ENCODE results near the gene SLC22A5. TPM values are rescaled to one million over a fixed set of nuclear protein-coding genes. Genes with fewer than 3 reads are reported as not detected.

The SLC22A5 gene
- total and polyA plus RNA-seq, 2 experiments from 2014 or later, result 14.7 to 20.8 TPM

DNA sequence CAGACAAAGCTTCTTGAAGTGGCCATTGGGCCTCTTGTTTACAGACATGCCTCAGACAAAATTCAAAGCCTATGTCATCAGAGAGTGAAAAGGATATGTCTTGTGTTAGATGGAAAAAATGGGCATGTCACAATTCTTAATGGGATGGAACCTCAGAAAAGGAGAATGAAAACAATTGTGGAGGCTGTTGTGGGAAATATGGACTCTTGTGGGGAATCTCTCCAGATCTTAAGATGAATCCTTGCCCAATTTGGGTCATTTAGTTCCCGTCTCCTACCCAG is 19.5 kb downstream of the SLC22A5 start:
- Histone ChIP-seq H3K4me3 (no peak overlapping the region), H3K79me2 (no peaks in the 10 kb centered on the region), H3K4me1 (ENCODE audit: insufficient read depth) (peaks cover 41% of the 10 kb centered on the region), H3K4me2 (peak overlapping the region; percentile 40), H4K20me1 (ENCODE audit: insufficient read depth, poor library complexity, severe bottlenecking) (no peaks in the 10 kb centered on the region), H3K27ac (peak overlapping the region; percentile 95), H3K27me3 (no peaks in the 10 kb centered on the region), H3K36me3 (replicated peaks; ENCODE audit: insufficient read depth, low read depth) (no peaks in the 10 kb centered on the region), H3K9me2 (replicated peaks; ENCODE audit: insufficient read depth) (no peaks in the 10 kb centered on the region), H2AFZ (no peak overlapping the region), H3K9me3 (ENCODE audit: low read depth) (no peaks in the 10 kb centered on the region)
- 90% methylated on average over 1 of the region's 1 CpG for WGBS (ENCODE audit: low lambda C conversion rate, missing lambda C conversion rate)
- DNase-seq (ENCODE audit: low spot score), result no peak
- TF ChIP-seq EZH2 (IDR thresholded peaks at IDR 0.05; ENCODE audit: borderline replicate concordance), result no peak
- TF ChIP-seq EZH2phosphoT487 (IDR thresholded peaks at IDR 0.05; ENCODE audit: low read depth, severe bottlenecking, unreplicated experiment), result no peak
- no peak for TF ChIP-seq CTCF (IDR thresholded peaks at IDR 0.05; ENCODE audit: poor library complexity)

DNA sequence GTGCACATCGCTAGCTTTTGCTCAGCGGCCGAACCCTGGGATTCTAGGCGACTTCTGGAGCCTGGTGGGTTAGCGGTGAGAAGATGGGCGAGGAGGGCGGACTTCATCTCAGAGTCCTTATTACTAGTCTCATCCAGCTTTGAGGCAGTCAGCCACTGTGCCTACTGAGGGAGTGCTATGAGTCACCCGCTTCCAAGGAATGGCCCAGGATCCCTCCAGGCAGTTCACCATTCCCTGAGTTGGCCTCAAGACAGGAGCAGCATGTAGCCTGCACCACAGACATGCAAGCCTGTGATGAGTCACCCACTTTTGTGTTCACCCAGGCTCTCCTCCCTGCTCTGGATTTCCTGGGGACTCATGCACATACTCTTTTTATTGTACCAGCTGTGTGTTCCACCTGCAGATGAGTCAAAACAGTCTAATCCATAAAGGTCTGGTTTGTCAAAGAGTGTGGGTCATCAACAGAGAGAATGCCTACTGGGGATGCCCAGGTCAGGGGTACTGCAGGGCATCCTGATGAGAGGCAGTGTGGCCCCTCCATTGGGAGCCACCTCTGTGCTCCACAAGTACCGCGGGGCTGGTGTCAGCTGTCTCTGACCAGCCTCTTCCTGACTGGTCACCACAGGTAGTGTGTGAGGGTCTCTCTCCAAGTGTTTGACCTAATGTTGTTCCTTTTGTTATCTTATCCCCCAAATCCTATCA is 20.2 kb downstream of the SLC22A5 start:
- H2AFZ ChIP-seq, result no peak overlapping the region
- H3K4me1 ChIP-seq (ENCODE audit: insufficient read depth), result peaks cover 41% of the 10 kb centered on the region
- H3K9me3 ChIP-seq (ENCODE audit: low read depth), result no peaks in the 10 kb centered on the region
- H3K27ac ChIP-seq, result peak overlapping the region; percentile 95
- no peak for TF ChIP-seq EZH2phosphoT487 (IDR thresholded peaks at IDR 0.05; ENCODE audit: low read depth, severe bottlenecking, unreplicated experiment)
- TF ChIP-seq EZH2 (IDR thresholded peaks at IDR 0.05; ENCODE audit: borderline replicate concordance), result no peak
- TF ChIP-seq CTCF (IDR thresholded peaks at IDR 0.05; ENCODE audit: poor library complexity), result no peak
- no peaks in the 10 kb centered on the region for H3K79me2 ChIP-seq
- H3K9me2 ChIP-seq (replicated peaks; ENCODE audit: insufficient read depth), result no peaks in the 10 kb centered on the region
- no peaks in the 10 kb centered on the region for H4K20me1 ChIP-seq (ENCODE audit: insufficient read depth, poor library complexity, severe bottlenecking)
- 92% methylated on average over 10 of the region's 10 CpGs for WGBS (ENCODE audit: low lambda C conversion rate, missing lambda C conversion rate)
- no peak overlapping the region for H3K4me2 ChIP-seq
- no peak overlapping the region for H3K4me3 ChIP-seq
- no peaks in the 10 kb centered on the region for H3K36me3 ChIP-seq (replicated peaks; ENCODE audit: insufficient read depth, low read depth)
- DNase-seq (ENCODE audit: low spot score), result peak; percentile 90
- H3K27me3 ChIP-seq, result no peaks in the 10 kb centered on the region

DNA sequence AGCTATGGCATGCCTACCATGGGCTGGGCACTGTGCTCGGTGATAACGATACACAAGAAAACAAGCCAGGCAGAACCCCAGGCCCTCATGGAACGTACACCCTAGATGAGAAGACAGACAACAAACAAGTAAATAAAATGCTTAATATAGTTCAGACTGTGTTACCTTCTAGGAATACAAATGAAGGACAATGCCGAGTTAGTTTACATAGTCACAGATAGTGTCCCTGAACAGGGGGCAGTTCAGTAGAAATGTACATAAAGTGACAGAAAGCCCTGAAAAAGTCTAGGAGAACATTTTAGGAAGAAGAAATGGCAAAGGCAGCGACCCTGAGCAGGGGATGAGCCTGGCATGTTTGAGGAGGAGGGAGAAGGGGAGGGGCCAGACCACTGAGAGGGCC is 21.7 kb downstream of the SLC22A5 start:
- 75% methylated on average over 5 of the region's 5 CpGs for WGBS (ENCODE audit: low lambda C conversion rate, missing lambda C conversion rate)
- no peak for DNase-seq (ENCODE audit: low spot score)
- Histone ChIP-seq H3K36me3 (replicated peaks; ENCODE audit: insufficient read depth, low read depth) (no peaks in the 10 kb centered on the region), H4K20me1 (ENCODE audit: insufficient read depth, poor library complexity, severe bottlenecking) (no peaks in the 10 kb centered on the region), H3K4me2 (no peak overlapping the region), H3K27me3 (no peaks in the 10 kb centered on the region), H3K4me3 (no peak overlapping the region), H3K9me3 (ENCODE audit: low read depth) (no peaks in the 10 kb centered on the region), H3K79me2 (no peaks in the 10 kb centered on the region), H3K9me2 (replicated peaks; ENCODE audit: insufficient read depth) (no peaks in the 10 kb centered on the region), H3K27ac (no peak overlapping the region), H3K4me1 (ENCODE audit: insufficient read depth) (peaks cover 36% of the 10 kb centered on the region), H2AFZ (no peak overlapping the region)
- TF ChIP-seq CTCF (IDR thresholded peaks at IDR 0.05; ENCODE audit: poor library complexity) (no peak), EZH2phosphoT487 (IDR thresholded peaks at IDR 0.05; ENCODE audit: low read depth, severe bottlenecking, unreplicated experiment) (no peak), EZH2 (IDR thresholded peaks at IDR 0.05; ENCODE audit: borderline replicate concordance) (no peak)

- H4K20me1 ChIP-seq (ENCODE audit: insufficient read depth, poor library complexity, severe bottlenecking), result no peaks in the 10 kb centered on the region
- no peak overlapping the region for H3K4me3 ChIP-seq
- H3K36me3 ChIP-seq (replicated peaks; ENCODE audit: insufficient read depth, low read depth), result no peaks in the 10 kb centered on the region
- H3K27me3 ChIP-seq, result no peaks in the 10 kb centered on the region
- H3K9me2 ChIP-seq (replicated peaks; ENCODE audit: insufficient read depth), result no peaks in the 10 kb centered on the region
- no peak for DNase-seq (ENCODE audit: low spot score)
- H2AFZ ChIP-seq, result no peak overlapping the region
- H3K4me2 ChIP-seq, result no peak overlapping the region
- TF ChIP-seq EZH2 (IDR thresholded peaks at IDR 0.05; ENCODE audit: borderline replicate concordance) (no peak), EZH2phosphoT487 (IDR thresholded peaks at IDR 0.05; ENCODE audit: low read depth, severe bottlenecking, unreplicated experiment) (no peak), CTCF (IDR thresholded peaks at IDR 0.05; ENCODE audit: poor library complexity) (no peak)
- no peaks in the 10 kb centered on the region for H3K79me2 ChIP-seq
- peaks cover 30% of the 10 kb centered on the region for H3K4me1 ChIP-seq (ENCODE audit: insufficient read depth)
- H3K27ac ChIP-seq, result no peak overlapping the region
- no peaks in the 10 kb centered on the region for H3K9me3 ChIP-seq (ENCODE audit: low read depth)
Observed at GRCh38 chr5:132391870-132392269, 22.4 kb downstream of the SLC22A5 start.

Data from hepatocyte (in vitro differentiated cells).